ENCODE data around the gene COLEC12.

The COLEC12 gene

GRCh38 chr18:289026-289425 lies 211.5 kb downstream of the COLEC12 start:
- no peak for DNase-seq (ENCODE audit: low read depth in 2 of 2)

DNA sequence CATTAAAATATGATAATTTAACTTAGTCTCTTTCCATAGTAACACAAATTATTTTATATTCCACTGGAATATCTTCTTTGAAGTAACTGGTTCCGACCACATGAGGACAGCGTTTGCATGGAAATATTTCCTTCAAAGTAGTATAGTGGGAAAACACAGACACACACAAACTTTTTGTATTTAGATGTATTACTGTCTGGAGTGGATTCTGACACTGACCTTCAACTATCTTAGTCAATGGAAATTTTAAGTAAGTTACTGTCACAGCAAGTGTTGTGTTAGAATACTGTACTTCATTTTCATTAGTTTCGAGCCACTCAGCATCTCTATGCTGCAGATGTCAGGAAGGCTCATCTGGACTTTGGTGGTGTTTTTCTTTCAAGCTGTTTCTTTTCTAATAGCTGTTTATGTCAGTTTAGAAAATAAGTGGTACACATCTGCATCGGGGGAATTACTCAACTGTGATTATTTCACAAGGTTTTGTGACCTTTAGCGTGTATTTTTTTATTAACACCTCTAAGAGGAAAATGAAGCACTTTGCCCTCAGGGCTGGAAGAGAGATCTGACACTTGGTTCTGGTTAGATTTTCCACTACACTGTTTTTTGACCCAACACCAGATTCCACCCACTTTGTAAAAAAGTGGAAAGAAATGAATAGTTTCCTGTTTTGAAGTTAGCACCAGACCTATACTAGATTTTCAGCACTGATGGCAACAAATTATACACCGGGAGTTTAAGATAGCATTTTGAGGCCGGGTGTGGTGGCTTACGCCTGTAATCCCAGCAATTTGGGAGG lies 213.8 kb downstream of the COLEC12 start:
- DNase-seq (ENCODE audit: low read depth in 2 of 2) = no peak

GRCh38 chr18:285817-286216 lies 214.7 kb downstream of the COLEC12 start:
- DNase-seq (ENCODE audit: low read depth in 2 of 2) = no peak

DNA sequence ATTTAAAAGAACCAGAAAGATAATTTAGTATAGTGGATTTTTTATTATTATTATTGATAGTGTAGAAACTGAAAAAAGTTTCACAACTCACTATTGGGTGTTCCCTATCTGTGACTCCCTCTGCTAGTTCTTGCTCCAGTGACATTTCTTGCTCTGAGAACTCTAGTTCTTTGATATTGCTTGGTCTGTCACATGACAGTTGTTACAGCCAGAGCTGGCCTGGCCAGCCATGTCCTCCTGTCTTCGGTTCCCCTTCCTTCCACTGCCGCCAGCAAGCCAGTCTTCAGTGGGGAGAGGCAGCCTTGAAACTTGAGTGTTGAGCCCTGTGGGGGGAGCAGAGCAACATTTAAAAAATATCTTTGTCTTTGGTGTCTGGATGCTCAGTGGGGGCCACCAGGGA lies 225.0 kb downstream of the COLEC12 start:
- no peak for DNase-seq (ENCODE audit: low read depth in 2 of 2)

GRCh38 chr18:274313-274712 lies 226.2 kb downstream of the COLEC12 start:
- no peak for DNase-seq (ENCODE audit: low read depth in 2 of 2)

GRCh38 chr18:273525-273924 lies 227.0 kb downstream of the COLEC12 start:
- no peak for DNase-seq (ENCODE audit: low read depth in 2 of 2)

GRCh38 chr18:272650-273049 lies 227.9 kb downstream of the COLEC12 start:
- no peak for DNase-seq (ENCODE audit: low read depth in 2 of 2)

- no peak for DNase-seq (ENCODE audit: low read depth in 2 of 2)
These were observed 230.9 kb downstream of the COLEC12 start for GRCh38 chr18:269480-270095.

- DNase-seq (ENCODE audit: low read depth in 2 of 2) = peak; percentile 94 to 95
These were observed 232.6 kb downstream of the COLEC12 start, which contains the start of gene THOC1 for GRCh38 chr18:267688-268552. THOC1 (minus strand) TSS chr18:268047; CDS start chr18:268019, 28 bp downstream.

DNA sequence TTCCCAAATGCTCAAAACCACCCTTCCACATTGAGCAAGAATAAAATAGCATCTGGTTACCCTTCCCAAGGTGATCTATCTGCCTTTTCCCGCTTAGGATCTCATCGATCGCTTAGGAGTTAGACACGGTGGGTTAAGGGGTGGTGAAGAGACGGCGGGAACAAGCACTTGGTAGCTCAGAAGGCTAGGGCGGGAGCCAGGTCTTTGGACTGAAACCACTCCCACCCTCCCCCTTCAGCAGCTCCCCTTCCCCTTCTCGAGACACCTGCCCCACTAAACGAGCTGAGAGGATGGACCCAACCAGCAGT lies 233.2 kb downstream of the COLEC12 start:
- DNase-seq (ENCODE audit: low read depth in 2 of 2) = no peak
